Erythroblast (primary cell): ENCODE results near the gene ATCAY.
"Not testable (repeated sequence)": the region's sequence is repeated elsewhere in the genome, so short reads cannot be mapped to it uniquely, and the experiment has no call there.

ENCODE experiments used
- DNase-seq, 2 experiments: peaks; one replicate each; lab custom pipeline; 2025; lab: John Stamatoyannopoulos, UW
- GATA1 ChIP-seq: IDR thresholded peaks from 2 replicates; pipeline ENCODE4 v1.6.1; 2011; ENCODE audit warnings: low read depth, mild to moderate bottlenecking, control low read depth, low read length, moderate library complexity
- POLR2A ChIP-seq: IDR thresholded peaks from 2 replicates; pipeline ENCODE4 v1.6.1; 2011; ENCODE audit warnings: mild to moderate bottlenecking, low read length

The ATCAY gene

DNA sequence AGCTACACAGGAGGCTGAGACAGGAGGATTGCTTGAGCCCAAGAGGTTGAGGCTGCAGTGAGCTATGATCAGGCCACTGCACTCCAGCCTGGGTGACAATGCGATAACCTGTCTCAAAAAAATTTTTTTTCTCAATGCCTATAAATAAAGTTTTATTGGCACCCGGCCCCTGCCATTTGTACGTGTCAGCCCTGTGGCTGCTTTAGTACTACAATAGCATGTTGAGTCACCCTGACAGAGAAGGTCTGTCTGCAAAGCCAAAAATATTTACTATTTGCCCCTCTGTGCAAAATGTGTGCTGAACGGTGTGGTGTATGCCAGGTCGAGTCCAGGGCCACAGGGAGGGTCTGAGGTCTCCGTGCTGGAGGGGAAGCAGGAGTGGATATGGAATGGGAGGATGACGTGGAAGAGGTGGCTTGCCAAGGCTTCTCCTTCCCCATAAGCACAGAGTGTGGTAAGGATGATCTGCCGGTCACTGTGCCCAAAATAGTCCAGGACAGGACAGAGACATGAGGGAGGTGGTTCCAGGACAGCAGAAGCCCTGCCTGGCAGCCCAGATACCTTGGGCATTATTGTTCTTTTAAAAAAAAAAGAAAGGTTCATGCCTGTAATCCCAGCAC is 62.4 kb downstream of the ATCAY start:
- DNase-seq: no peak
- TF ChIP-seq POLR2A (no peak), GATA1 (no peak)

DNA sequence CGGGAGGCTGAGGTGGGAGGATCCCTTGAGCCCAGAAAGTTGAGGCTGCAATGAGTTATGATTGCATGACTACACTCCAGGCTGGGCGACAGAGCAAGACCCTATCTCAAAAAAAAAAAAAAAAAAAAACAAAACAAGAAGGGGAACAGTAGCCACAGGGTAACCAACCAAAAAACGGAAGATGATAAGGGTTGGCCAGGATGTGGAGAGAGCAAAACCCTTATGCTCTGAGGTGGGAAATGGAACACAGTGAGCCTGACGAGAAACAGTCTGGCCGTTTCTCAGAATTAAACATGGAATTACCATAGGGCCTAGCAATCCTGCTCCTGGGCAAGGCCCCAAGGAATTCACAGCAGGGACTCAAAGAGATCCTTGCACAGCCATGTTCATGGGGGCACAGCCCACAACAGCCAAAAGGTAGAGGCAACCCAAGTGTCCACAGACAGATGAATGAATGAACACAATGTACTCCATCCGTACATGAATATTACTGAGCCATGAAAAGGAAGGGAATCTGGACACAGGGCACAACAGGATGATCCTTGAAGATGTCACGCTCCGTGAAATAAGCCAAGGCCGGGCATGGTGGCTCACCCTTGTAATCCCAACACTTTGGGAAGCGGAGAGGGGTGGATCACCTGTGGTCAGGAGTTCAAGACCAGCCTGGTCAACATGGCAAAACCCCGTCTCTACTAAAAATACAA is 63.7 kb downstream of the ATCAY start:
- TF ChIP-seq POLR2A (no peak), GATA1 (no peak)
- no peak for DNase-seq

DNA sequence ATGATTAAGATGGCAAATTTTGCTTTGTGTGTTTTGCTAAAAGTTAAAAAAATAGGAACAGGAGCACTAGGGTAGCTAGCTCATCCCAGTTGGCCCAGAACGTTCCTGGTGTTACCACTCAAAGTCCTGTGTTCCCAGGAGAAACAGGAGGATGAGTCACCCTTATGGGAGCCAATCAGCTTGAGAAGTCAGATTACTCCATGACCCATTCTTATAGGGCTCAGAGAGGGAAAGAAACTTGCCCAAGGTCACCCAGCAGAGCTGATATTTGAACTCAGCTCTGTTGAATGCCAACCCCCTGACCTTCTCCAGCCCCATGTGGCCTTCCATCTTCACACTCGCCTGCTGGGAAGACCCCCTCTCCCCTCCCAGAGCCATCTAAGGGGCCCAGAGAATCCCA is 65.4 kb downstream of the ATCAY start:
- TF ChIP-seq GATA1 (no peak), POLR2A (no peak)
- no peak for DNase-seq

DNA sequence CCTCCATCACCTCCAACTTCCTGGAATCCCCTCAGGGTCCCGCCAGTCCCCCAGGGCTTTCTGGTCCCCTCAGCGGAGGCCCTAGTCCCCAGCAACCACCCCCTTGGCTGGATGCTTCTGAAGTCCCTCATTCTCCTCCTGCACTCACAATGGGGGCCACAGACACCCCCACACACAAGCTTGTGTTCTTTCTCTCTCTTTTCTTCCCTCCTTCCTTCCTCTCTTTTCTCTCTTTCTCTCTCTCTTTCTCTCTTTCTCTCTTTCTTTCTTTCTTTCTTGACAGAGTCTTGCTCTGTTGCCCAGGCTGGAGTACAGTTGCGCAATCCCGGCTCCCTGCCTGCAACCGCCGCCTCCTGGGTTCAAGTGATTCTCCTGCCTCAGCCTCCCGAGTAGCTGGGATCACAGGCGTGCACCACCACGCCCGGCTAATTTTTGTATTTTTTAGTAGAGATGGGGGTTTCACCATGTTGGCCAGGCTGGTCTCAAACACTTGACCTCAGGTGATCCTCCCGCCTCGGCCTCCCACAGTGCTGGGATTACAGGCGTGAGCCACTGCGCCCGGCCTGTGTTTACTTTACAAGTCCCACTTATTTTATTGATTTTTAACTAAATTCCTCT is 66.9 kb downstream of the ATCAY start:
- not testable (repeated sequence) for DNase-seq

DNA sequence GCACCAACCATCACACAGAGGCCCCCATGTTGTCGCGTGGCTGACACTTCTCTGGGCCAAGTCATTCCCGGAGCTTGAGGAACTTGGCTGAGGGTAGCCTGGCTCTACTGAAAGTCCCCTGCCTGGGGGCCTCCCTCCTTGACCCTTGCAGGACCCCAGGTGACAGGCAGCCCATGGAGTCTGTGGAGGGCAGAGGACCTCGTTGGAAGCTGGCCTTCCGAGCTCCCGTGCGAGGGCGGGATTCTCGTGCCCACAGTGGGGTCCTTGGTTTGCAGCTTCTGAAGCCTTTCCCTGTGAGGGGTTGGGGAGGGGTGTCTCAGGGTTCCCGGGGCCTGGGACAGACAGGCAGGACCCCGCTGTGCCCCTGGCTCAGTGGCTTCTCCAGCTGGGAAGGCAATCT is 68.8 kb downstream of the ATCAY start:
- TF ChIP-seq GATA1 (no peak), POLR2A (no peak)
- DNase-seq: no peak

DNA sequence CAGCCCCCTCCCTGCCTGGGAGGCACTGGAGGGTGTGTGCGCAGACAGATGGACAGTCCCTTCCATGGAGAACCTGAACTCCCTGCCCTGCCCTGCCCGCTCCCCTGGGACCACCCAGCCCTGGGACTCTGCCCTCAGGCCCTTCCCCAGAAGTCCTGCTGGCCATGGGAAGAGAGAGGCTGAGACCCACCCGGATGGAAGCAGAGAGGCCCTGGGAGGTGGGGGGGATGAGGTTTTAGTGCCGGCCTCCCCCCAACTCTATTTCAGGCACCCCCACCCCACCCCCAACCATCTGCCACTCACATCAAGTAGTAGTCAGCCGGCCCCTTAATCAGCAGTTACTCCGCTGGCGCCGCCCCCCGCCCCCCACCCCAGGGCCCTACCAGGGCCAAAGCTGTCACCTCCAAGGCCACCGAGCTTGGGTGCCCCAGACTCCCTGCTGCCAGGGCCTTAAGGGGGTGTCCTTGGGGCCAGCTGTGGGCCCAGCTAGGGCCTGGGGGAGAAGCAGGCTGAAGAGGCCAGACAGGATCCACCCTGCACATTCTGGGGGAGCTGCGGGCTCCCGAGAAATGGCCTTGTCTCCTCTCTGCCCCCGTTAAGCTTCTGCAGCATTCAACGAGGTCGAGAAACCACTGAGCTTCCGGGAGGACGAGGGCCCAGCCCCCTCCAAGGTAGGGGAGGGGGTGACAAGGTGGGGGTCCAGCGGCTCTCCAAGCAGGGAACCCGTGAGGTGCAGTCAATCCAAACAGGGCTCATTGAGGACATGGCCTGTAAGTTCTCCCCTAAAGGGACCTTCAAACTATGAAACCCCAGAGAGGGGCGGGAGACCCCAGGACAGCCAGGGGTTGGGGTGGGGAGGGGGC is 69.7 kb downstream of the ATCAY start:
- no peak for DNase-seq
- TF ChIP-seq GATA1: no peak
- no peak for TF ChIP-seq POLR2A

DNA sequence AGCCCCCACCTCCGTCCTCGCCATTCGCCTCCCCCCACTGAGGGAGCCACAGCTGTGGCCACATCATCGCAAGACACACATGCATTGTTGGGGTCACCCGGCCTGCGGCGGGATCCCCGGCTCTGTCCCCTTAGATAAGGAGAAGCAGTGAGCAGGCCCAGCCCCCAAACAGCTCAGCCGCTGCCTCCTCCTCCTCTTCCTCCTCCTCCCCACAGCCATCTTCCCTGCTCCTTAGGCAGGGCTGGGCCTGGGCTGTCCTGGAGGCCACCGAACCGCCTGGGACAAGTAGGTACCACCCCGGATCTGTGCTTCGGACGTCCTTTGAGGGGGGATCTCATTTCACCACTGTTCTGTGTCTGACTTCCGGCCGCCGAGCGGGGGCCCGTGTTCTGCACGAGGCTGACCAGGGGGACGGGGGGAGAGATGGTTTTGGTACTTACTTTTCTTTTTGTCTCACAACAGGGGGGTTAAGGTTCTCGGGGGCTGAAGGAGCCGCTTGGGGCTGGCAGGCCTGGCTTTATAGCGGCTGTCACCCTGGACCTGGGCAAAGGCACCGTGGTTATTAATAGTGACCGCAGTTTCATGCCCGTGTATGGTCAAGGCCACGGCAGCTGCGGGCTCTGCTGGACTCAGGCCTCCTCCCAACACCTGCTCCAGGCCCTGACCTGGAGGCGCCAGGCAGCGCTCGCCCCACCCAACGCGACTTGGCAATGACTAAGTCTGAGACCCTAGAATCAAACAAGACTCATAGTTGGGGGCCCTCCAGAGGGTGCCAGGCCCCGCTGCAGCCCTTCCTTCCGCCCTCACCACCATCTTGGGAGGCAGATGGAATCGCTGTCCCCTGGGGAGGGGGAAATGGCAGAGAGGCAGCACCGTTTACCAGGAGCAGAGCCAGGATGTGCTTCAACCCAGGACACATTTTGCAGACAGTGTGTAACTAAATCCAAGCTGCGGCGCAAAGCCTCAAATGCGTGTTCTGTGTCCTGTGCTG is 70.7 kb downstream of the ATCAY start:
- peak; percentile 32 for TF ChIP-seq POLR2A
- TF ChIP-seq GATA1: no peak
- DNase-seq: peak; percentile 77 to 88

DNA sequence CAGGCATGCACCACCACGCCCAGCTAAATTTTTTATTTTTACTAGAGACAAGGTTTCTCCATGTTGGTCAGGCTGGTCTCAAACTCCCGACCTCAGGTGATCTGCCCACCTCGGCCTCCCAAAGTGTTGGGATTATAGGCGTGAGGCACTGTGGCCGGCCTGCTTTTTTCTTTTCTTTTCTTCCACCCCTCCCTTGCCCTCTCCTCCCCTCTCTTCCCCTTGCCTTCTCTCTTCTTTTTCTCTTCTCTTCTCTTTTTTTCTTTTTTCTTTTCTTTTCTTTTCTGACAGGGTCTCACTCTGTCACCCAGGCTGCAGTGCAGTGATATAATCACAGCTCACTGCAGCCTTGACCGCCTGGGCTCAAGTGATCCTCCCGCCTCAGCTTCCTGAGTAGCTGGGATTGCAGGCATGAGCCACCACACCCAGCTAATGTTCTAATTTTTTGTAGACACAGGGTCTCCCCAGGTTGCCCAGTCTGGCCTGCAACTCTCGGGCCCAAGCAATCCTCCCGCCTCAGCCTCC is 72.3 kb downstream of the ATCAY start:
- DNase-seq: not testable (repeated sequence)

DNA sequence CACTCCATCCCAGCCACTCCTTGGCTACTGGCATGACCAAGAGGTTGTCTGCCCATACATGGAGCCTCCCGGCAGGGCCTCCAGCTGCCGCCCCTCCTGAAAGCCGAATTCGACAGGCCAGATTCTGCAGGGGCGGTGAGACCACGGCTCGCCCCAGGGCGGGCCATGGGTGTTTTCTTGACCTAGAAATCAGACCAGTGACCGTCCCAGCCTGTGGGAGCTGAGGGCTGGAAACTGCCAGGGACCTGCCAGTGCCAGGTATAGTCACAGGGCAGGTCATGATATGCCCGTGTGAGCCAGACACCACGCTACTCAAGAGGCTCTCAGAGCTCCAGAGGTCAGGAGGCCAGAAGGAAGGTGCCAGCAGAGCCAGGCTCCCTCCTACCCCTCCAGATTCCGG is 73.6 kb downstream of the ATCAY start:
- TF ChIP-seq POLR2A (no peak), GATA1 (no peak)

DNA sequence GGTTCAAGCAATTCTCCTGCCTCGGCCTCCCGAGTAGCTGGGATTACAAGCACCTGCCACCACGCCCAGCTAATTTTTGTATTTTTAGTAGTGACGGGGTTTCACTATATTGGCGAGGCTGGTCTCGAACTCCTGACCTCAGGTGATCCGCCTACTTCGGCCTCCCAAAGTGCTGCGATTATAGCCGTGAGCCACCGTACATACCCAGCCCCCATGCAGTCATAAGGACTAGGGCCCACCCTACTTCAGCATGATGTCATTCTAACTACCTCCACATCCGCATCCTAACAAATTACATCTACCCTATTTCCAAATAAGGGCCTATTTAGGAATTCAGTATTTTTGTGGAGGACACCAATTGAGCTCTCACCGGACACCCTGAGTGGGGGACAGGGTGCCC is 74.8 kb downstream of the ATCAY start:
- DNase-seq: not testable (repeated sequence)

More for the DNA sequence above, 73.6 kb downstream of the ATCAY start:
- DNase-seq: no peak

DNA sequence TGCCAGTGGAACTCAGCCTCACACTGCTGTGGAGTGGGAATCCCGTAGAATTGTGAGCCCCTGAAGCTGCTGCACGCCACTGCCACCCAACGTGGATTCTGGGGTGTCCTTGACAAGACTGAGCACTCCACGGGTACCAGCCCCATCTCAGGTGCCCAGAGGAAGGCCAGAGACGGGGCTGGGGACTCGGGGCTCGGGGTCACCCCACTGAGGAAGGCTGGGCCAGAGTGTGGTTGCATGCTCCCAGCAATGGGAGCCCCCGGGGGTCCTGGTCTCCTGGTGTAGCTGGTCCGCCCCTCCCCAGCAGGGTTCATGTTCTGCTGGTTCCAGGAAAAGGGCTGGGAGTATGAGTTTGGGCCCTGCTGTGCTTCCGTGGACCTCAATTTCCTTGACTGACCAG is 75.2 kb downstream of the ATCAY start:
- DNase-seq: no peak
- no peak for TF ChIP-seq GATA1
- no peak for TF ChIP-seq POLR2A

DNA sequence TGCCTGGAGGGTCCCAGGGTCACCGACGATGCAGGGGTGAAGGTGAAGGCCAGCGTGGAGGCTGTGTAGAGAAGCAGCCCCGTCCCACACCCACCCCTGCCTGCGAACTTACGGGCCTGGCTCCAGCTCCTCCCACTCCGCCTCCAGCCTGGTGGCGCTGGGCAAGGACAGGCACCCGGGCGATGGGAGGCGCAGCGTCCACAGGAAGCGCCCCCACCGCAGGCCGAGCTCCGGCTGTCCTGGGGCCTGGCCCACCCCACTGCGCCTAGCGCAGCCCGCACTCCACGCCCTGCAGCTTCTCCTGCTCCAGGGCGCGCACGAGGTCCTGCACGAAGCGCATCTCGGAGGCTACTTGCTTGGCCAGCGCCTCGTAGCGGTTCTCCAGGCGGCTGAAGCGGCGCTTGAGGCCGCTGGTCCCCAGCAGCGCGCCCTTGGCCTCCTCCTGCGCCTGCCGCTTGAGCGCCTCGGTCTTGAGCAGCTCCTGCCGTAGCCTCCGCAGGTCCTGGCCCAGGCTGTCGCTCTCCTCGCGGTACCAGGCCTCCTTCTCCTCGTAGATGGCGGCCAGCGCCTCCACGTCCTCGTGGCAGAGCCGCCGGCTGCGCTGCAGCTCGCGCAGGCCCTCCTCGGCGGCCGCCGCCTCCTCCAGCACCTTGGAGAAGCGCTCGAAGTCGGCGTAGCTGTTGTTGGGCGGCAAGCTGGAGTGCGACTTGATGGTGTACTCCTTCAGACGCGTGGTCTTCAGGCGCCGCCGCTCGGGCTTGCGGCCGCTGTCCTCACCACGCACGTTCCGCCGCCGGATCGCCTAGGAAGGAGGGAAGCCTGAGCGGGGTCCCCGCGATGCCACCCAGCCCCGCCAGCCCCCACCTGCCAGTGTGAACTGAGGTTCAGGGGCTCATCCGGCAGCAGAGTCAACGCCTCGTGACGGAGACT is 78.6 kb downstream of the ATCAY start:
- TF ChIP-seq GATA1: no peak
- TF ChIP-seq POLR2A: no peak
- no peak for DNase-seq
